ENCODE measurements around the gene AFF2.

AFF2 gene

GRCh38 chrX:148979786-148980185 lies 479.4 kb downstream of the AFF2 start:
- no peaks in the 10 kb centered on the region for H3K4me1 ChIP-seq (ENCODE audit: insufficient read depth, low read length)
- H3K9me3 ChIP-seq (ENCODE audit: low read length), result no peaks in the 10 kb centered on the region
- no peaks in the 10 kb centered on the region for H3K36me3 ChIP-seq (ENCODE audit: insufficient read depth, low read length)
- no peak overlapping the region for H2AFZ ChIP-seq (ENCODE audit: low read depth, low read length)
- no peaks in the 10 kb centered on the region for H3K27me3 ChIP-seq (ENCODE audit: insufficient read depth, low read length)
- no peak overlapping the region for H3K4me3 ChIP-seq (ENCODE audit: low read length)

DNA sequence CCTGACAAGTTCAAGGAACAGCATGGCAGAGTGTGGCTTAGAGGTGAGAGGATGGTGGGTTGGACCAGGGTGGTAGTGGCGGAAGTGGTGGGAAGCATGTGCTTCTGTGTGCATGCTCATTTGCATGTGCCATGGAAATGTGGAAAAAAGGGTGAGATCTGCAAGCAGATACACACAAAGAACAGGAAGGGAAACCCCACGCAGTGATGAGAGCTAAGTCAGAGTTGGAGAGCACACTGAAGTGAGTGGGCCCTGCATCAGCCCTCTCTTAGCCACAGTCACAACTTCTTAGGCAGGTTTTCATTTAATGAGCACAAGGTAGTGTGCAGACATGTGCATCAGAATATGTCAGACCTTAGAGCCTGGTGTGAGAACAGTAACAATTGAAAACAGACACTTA lies 483.8 kb downstream of the AFF2 start:
- no peaks in the 10 kb centered on the region for H3K9me3 ChIP-seq (ENCODE audit: low read length)
- no peaks in the 10 kb centered on the region for H3K36me3 ChIP-seq (ENCODE audit: insufficient read depth, low read length)
- H3K27me3 ChIP-seq (ENCODE audit: insufficient read depth, low read length), result no peaks in the 10 kb centered on the region
- H3K4me1 ChIP-seq (ENCODE audit: insufficient read depth, low read length), result no peaks in the 10 kb centered on the region
- no peak overlapping the region for H3K4me3 ChIP-seq (ENCODE audit: low read length)
- no peak overlapping the region for H2AFZ ChIP-seq (ENCODE audit: low read depth, low read length)

GRCh38 chrX:148991502-148991901 lies 491.1 kb downstream of the AFF2 start:
- Histone ChIP-seq H3K4me1 (ENCODE audit: insufficient read depth, low read length) (no peaks in the 10 kb centered on the region), H3K4me3 (ENCODE audit: low read length) (no peak overlapping the region), H3K36me3 (ENCODE audit: insufficient read depth, low read length) (no peaks in the 10 kb centered on the region), H3K9me3 (ENCODE audit: low read length) (no peaks in the 10 kb centered on the region), H2AFZ (ENCODE audit: low read depth, low read length) (no peak overlapping the region), H3K27me3 (ENCODE audit: insufficient read depth, low read length) (no peaks in the 10 kb centered on the region)

- Histone ChIP-seq H2AFZ (ENCODE audit: low read depth, low read length) (no peak overlapping the region), H3K36me3 (ENCODE audit: insufficient read depth, low read length) (no peaks in the 10 kb centered on the region), H3K27me3 (ENCODE audit: insufficient read depth, low read length) (peaks cover 2% of the 10 kb centered on the region), H3K9me3 (ENCODE audit: low read length) (no peaks in the 10 kb centered on the region), H3K4me1 (ENCODE audit: insufficient read depth, low read length) (no peaks in the 10 kb centered on the region), H3K4me3 (ENCODE audit: low read length) (no peak overlapping the region)
Measured at GRCh38 chrX:148995661-148996060, 495.2 kb downstream of the AFF2 start.

DNA sequence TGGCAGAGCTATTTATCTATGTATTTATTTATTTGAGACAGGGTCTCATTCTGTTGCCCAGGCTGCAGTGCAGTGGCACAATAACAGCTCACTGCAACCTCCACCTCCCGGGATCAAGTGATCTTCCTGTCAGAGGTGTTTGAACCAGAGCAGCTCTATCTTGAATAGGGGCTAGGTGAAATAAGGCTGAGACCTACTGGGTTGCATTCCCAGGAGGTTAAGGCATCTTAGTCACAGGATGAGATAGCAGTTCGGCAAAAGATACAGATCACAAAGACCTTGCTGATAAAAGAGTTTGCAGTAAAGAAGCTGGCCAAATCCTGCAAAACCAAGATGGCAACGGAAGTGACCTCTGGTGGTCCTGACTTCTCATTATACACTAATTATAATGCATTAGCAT lies 501.9 kb downstream of the AFF2 start:
- H3K4me3 ChIP-seq (ENCODE audit: low read length), result no peak overlapping the region
- H3K4me1 ChIP-seq (ENCODE audit: insufficient read depth, low read length), result peaks cover 6% of the 10 kb centered on the region
- peaks cover 2% of the 10 kb centered on the region for H3K27me3 ChIP-seq (ENCODE audit: insufficient read depth, low read length)
- no peaks in the 10 kb centered on the region for H3K9me3 ChIP-seq (ENCODE audit: low read length)
- H2AFZ ChIP-seq (ENCODE audit: low read depth, low read length), result no peak overlapping the region
- H3K36me3 ChIP-seq (ENCODE audit: insufficient read depth, low read length), result no peaks in the 10 kb centered on the region

DNA sequence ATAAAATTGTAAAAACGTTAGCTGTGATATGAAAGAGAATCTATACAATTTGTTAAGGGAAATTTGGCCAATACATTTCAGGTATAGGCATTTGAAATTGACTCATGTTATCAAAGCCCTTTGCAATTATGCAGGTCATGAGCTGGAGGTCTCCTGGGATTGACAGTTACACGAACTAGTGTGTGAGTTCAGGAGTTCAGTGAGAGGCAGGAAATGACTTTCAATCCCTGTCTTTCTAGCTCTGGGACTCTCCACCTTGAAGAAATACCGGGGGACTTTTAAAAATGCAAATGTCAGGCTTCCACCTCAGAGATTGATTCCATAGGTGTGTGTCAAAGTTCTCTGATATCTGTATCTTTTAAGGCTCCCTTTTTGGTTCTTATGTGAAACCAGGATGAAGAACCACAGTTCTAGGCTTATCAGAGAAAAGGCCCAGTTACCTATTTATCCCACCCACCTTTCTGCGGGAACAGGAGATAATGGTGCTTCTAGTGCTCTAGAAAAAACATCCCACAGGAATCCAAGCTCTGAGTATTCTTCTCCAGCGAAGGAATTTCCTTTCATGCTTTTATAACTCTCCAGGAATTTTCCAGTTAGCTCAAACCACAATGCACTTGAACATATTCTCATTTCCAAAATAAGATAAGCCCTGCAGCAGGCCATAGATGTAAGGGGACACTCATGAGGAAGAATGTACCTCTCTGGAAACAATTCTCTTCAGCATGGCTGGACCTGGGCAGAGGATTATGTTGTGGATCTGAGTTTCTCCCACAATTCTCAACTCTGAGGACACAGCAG lies 503.6 kb downstream of the AFF2 start:
- Histone ChIP-seq H3K36me3 (ENCODE audit: insufficient read depth, low read length) (no peaks in the 10 kb centered on the region), H3K27me3 (ENCODE audit: insufficient read depth, low read length) (no peaks in the 10 kb centered on the region), H3K4me3 (ENCODE audit: low read length) (no peak overlapping the region), H2AFZ (ENCODE audit: low read depth, low read length) (no peak overlapping the region), H3K4me1 (ENCODE audit: insufficient read depth, low read length) (peaks cover 6% of the 10 kb centered on the region), H3K9me3 (ENCODE audit: low read length) (no peaks in the 10 kb centered on the region)

GRCh38 chrX:149004936-149005335 lies 504.5 kb downstream of the AFF2 start:
- Histone ChIP-seq H3K27me3 (ENCODE audit: insufficient read depth, low read length) (no peaks in the 10 kb centered on the region), H2AFZ (ENCODE audit: low read depth, low read length) (no peak overlapping the region), H3K9me3 (ENCODE audit: low read length) (no peaks in the 10 kb centered on the region), H3K36me3 (ENCODE audit: insufficient read depth, low read length) (no peaks in the 10 kb centered on the region), H3K4me3 (ENCODE audit: low read length) (no peak overlapping the region), H3K4me1 (ENCODE audit: insufficient read depth, low read length) (peaks cover 6% of the 10 kb centered on the region)

- Histone ChIP-seq H3K36me3 (ENCODE audit: insufficient read depth, low read length) (no peaks in the 10 kb centered on the region), H3K27me3 (ENCODE audit: insufficient read depth, low read length) (no peaks in the 10 kb centered on the region), H2AFZ (ENCODE audit: low read depth, low read length) (no peak overlapping the region), H3K4me1 (ENCODE audit: insufficient read depth, low read length) (peaks cover 6% of the 10 kb centered on the region), H3K4me3 (ENCODE audit: low read length) (no peak overlapping the region), H3K9me3 (ENCODE audit: low read length) (no peaks in the 10 kb centered on the region)
Measured at GRCh38 chrX:149006235-149006634, 505.8 kb downstream of the AFF2 start.

- no peaks in the 10 kb centered on the region for H3K36me3 ChIP-seq (ENCODE audit: insufficient read depth, low read length)
- no peaks in the 10 kb centered on the region for H3K9me3 ChIP-seq (ENCODE audit: low read length)
- H3K27me3 ChIP-seq (ENCODE audit: insufficient read depth, low read length), result no peaks in the 10 kb centered on the region
- no peak overlapping the region for H2AFZ ChIP-seq (ENCODE audit: low read depth, low read length)
- H3K4me3 ChIP-seq (ENCODE audit: low read length), result no peak overlapping the region
- H3K4me1 ChIP-seq (ENCODE audit: insufficient read depth, low read length), result peaks cover 1% of the 10 kb centered on the region
Measured at GRCh38 chrX:149007423-149007822, 507.0 kb downstream of the AFF2 start.

DNA sequence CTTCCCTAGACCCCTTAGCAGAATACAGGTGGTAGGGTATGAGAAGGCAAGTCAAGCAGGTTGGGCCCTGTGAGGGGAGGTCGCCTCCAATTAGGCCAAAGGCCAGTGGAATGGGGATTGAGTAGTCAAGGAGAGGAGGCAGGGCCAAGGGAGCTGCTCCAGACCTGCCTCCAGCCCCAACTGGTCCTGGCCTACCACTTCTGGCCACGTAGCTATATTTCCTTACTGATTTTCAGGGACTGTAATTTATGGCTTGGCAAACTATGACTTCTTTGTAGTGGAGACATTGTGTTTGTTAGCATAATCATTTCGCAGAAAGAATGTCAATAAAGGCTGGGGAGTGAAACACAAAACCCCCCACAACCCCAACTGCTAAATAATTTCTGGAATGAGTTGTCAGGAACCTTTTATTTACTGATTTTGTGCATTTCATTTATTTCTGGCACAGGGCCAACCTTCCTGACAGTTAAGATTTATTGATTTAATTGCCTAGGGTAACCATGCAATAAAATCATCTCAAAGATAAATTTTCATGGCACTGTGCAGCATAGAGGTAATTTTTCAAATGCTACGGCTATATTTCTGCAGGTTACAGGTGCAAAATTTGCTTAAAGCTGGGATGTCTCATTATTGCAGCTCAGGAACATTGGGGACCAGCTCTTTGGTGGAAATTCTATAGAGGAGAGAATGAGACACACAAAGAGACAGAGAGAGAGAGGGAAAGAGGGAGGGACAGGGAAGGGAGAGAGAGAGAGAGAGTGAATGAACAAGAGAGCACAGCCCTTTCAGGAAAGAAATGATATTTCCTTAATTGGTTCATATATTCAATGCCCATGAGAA lies 509.8 kb downstream of the AFF2 start:
- Histone ChIP-seq H3K36me3 (ENCODE audit: insufficient read depth, low read length) (no peaks in the 10 kb centered on the region), H2AFZ (ENCODE audit: low read depth, low read length) (no peak overlapping the region), H3K4me1 (ENCODE audit: insufficient read depth, low read length) (no peaks in the 10 kb centered on the region), H3K9me3 (ENCODE audit: low read length) (no peaks in the 10 kb centered on the region), H3K27me3 (ENCODE audit: insufficient read depth, low read length) (no peaks in the 10 kb centered on the region), H3K4me3 (ENCODE audit: low read length) (no peak overlapping the region)

GRCh38 chrX:149010853-149011224 lies 510.4 kb downstream of the AFF2 start:
- Histone ChIP-seq H3K27me3 (ENCODE audit: insufficient read depth, low read length) (no peaks in the 10 kb centered on the region), H3K36me3 (ENCODE audit: insufficient read depth, low read length) (no peaks in the 10 kb centered on the region), H2AFZ (ENCODE audit: low read depth, low read length) (no peak overlapping the region), H3K9me3 (ENCODE audit: low read length) (no peaks in the 10 kb centered on the region), H3K4me1 (ENCODE audit: insufficient read depth, low read length) (no peaks in the 10 kb centered on the region), H3K4me3 (ENCODE audit: low read length) (no peak overlapping the region)

GRCh38 chrX:149013081-149013480 lies 512.7 kb downstream of the AFF2 start:
- Histone ChIP-seq H3K36me3 (ENCODE audit: insufficient read depth, low read length) (no peaks in the 10 kb centered on the region), H2AFZ (ENCODE audit: low read depth, low read length) (no peak overlapping the region), H3K27me3 (ENCODE audit: insufficient read depth, low read length) (no peaks in the 10 kb centered on the region), H3K9me3 (ENCODE audit: low read length) (no peaks in the 10 kb centered on the region), H3K4me3 (ENCODE audit: low read length) (no peak overlapping the region), H3K4me1 (ENCODE audit: insufficient read depth, low read length) (no peaks in the 10 kb centered on the region)

- Histone ChIP-seq H3K4me1 (ENCODE audit: insufficient read depth, low read length) (no peaks in the 10 kb centered on the region), H3K4me3 (ENCODE audit: low read length) (no peak overlapping the region)
Measured at GRCh38 chrX:149021159-149021558, 520.7 kb downstream of the AFF2 start.

More at GRCh38 chrX:149021159-149021558, 520.7 kb downstream of the AFF2 start:
- H2AFZ ChIP-seq (ENCODE audit: low read depth, low read length), result no peak overlapping the region
- H3K9me3 ChIP-seq (ENCODE audit: low read length), result no peaks in the 10 kb centered on the region
- no peaks in the 10 kb centered on the region for H3K27me3 ChIP-seq (ENCODE audit: insufficient read depth, low read length)
- no peaks in the 10 kb centered on the region for H3K36me3 ChIP-seq (ENCODE audit: insufficient read depth, low read length)
